ENCODE measurements around the gene MXRA8. TPM values are rescaled to one million over a fixed set of nuclear protein-coding genes. Genes with fewer than 3 reads are reported as not detected.
A peak's percentile ranks its signal among the peaks of the same experiment; 100 is the strongest.

MXRA8 gene
- total and polyA plus RNA-seq, 9 of the 15 experiments (the other 6 are each of a cell fraction or from before 2014, with no cell fraction given) = 0.66 to 11.3 (median 6.3) TPM

DNA sequence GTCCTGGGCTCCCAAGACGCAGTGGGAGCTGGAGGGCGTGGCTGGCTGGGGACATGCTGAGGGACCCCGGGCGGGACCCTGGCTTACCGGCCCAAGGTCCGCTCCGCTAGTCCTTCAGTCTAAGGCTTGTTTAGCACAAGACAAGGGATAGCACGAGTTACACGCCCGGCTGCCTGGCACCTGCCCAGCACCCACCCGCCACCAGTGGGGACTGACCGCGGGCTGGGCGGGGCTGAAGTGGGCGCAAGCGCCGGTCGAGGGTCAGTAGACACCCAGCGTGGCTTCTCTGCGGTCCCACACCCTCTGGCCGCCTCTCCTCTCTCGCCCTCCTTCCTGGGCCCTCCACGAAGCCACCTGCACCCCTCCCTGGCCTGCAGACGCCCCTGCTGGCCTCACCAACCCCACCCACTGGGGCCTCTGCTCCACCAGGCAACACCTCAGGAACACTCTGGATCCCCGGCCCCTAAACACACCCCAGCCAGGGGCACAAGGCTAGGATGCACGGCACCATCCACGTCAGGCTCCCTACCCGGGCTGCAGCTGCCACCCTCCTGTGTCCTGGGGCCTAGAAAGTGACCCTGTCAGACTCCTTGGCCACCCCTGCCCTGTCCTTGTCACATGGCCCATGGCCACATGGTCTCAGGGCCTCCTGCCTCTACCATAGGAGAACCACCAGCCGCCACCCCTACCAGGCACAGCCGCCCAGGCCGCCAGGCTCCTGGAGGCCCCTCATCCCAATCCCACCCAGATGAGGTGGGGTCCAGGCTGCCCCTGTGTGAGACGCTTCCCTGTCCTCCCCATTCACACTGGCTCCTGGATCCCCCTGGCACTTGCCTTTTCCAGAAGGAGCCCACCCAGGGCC, 21.2 kb downstream of the MXRA8 start:
- no peak overlapping the region for H3K4me3 ChIP-seq
- H4K20me1 ChIP-seq (replicated peaks; ENCODE audit: control insufficient read depth, insufficient read depth, low read length) = peaks cover 26% of the 10 kb centered on the region; the same call in 1 of the 2 replicates
- POLR2A ChIA-PET = interaction anchor here (0.6 to 1.7 kb wide), 8 partner anchors 9 to 277 kb away, joined by 3 to 7 read pairs (median 4); partner anchors contain the start of gene AURKAIP1
- H3K79me2 ChIP-seq (ENCODE audit: control insufficient read depth, insufficient read depth, low read length) = peaks cover 2% of the 10 kb centered on the region; the same call in 2 of the 3 replicates
- FAIRE-seq (no peak), ATAC-seq (no peak; the same call in 2 of the 3 replicates), DNase-seq (ENCODE audit: extremely low read depth in 1 of 4, low spot score in 3 of 4) (no peak)
- peaks cover 6% of the 10 kb centered on the region for H3K9me1 ChIP-seq (ENCODE audit: control insufficient read depth, insufficient read depth, low read length)
- in situ Hi-C loops (cut with MboI) = no loop called here
- peaks cover 76% of the 10 kb centered on the region; the same call in 2 of the 3 replicates for H3K36me3 ChIP-seq (ENCODE audit: control insufficient read depth, insufficient read depth, low read length)
- H3K27ac ChIP-seq (ENCODE audit: extremely low read depth, low read depth, low read length) = no peak overlapping the region
- H3K27me3 ChIP-seq (ENCODE audit: control insufficient read depth in 2 of 2, insufficient read depth in 2 of 2, low read length in 2 of 2) = no peaks in the 10 kb centered on the region
- BruUV-seq (replicated peaks) = no TSS peak
- H3K4me1 ChIP-seq (replicated peaks in 1 of 2; ENCODE audit: control insufficient read depth in 2 of 2, insufficient read depth in 2 of 2, low read length in 2 of 2) = peaks cover 0 to 85% of the 10 kb centered on the region in 2 experiments; a peak in 2 of 5 replicates
- no peak overlapping the region for H3K4me2 ChIP-seq (ENCODE audit: insufficient read depth, low read length)
- CTCF ChIA-PET (ENCODE audit: low intra/inter-chr PET ratio) = no interaction called here
- peak overlapping the region in 1 of 2 experiments; percentile 14; a peak in 1 of 4 replicates for H3K9ac ChIP-seq (ENCODE audit: insufficient read depth in 1 of 2, low read depth in 2 of 2, low read length in 2 of 2)
- H3K9me3 ChIP-seq (replicated peaks; ENCODE audit: control insufficient read depth, insufficient read depth, low read depth, low read length) = peaks cover 2% of the 10 kb centered on the region; the same call in 1 of the 2 replicates
- WGBS (ENCODE audit: insufficient coverage, low coverage, missing lambda C conversion rate) = 95% methylated on average over 28 of the region's 32 CpGs
- intact Hi-C loops (cut with micrococcal nuclease) = no loop called here
- no peak overlapping the region for H2AFZ ChIP-seq (ENCODE audit: low read depth, low read length)
- TF ChIP-seq ARNT (IDR thresholded peaks at IDR 0.05) = no peak
- 0 out of 2 replicates have a peak, but pooled peaks have one; percentile 26 for TF ChIP-seq RBM14 (IDR thresholded peaks at IDR 0.05; ENCODE audit: borderline replicate concordance, insufficient read depth, low read depth, low read length)
- TF ChIP-seq RBFOX2 (IDR thresholded peaks at IDR 0.05; ENCODE audit: low read depth, low read length) = 0 out of 2 replicates have a peak, but pooled peaks have one; percentile 42
- peak; percentile 40; the same call in 1 of the 2 replicates for TF ChIP-seq POLR2G (IDR thresholded peaks at IDR 0.05; ENCODE audit: low read depth, low read length)
- TF ChIP-seq, protein P1, sequence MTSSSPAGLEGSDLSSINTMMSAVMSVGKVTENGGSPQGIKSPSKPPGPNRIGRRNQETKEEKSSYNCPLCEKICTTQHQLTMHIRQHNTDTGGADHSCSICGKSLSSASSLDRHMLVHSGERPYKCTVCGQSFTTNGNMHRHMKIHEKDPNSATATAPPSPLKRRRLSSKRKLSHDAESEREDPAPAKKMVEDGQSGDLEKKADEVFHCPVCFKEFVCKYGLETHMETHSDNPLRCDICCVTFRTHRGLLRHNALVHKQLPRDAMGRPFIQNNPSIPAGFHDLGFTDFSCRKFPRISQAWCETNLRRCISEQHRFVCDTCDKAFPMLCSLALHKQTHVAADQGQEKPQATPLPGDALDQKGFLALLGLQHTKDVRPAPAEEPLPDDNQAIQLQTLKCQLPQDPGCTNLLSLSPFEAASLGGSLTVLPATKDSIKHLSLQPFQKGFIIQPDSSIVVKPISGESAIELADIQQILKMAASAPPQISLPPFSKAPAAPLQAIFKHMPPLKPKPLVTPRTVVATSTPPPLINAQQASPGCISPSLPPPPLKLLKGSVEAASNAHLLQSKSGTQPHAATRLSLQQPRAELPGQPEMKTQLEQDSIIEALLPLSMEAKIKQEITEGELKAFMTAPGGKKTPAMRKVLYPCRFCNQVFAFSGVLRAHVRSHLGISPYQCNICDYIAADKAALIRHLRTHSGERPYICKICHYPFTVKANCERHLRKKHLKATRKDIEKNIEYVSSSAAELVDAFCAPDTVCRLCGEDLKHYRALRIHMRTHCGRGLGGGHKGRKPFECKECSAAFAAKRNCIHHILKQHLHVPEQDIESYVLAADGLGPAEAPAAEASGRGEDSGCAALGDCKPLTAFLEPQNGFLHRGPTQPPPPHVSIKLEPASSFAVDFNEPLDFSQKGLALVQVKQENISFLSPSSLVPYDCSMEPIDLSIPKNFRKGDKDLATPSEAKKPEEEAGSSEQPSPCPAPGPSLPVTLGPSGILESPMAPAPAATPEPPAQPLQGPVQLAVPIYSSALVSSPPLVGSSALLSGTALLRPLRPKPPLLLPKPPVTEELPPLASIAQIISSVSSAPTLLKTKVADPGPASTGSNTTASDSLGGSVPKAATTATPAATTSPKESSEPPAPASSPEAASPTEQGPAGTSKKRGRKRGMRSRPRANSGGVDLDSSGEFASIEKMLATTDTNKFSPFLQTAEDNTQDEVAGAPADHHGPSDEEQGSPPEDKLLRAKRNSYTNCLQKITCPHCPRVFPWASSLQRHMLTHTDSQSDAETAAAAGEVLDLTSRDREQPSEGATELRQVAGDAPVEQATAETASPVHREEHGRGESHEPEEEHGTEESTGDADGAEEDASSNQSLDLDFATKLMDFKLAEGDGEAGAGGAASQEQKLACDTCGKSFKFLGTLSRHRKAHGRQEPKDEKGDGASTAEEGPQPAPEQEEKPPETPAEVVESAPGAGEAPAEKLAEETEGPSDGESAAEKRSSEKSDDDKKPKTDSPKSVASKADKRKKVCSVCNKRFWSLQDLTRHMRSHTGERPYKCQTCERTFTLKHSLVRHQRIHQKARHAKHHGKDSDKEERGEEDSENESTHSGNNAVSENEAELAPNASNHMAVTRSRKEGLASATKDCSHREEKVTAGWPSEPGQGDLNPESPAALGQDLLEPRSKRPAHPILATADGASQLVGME (CRISPR knock-in tag; IDR thresholded peaks at IDR 0.05) = no peak
- TF ChIP-seq ZNF184 (CRISPR knock-in tag; IDR thresholded peaks at IDR 0.05) = no peak
- TF ChIP-seq KDM1A (IDR thresholded peaks at IDR 0.05) = no peak
- TF ChIP-seq CBX5 (IDR thresholded peaks at IDR 0.05; ENCODE audit: borderline replicate concordance, low read depth) = no peak
- TF ChIP-seq, protein P2, sequence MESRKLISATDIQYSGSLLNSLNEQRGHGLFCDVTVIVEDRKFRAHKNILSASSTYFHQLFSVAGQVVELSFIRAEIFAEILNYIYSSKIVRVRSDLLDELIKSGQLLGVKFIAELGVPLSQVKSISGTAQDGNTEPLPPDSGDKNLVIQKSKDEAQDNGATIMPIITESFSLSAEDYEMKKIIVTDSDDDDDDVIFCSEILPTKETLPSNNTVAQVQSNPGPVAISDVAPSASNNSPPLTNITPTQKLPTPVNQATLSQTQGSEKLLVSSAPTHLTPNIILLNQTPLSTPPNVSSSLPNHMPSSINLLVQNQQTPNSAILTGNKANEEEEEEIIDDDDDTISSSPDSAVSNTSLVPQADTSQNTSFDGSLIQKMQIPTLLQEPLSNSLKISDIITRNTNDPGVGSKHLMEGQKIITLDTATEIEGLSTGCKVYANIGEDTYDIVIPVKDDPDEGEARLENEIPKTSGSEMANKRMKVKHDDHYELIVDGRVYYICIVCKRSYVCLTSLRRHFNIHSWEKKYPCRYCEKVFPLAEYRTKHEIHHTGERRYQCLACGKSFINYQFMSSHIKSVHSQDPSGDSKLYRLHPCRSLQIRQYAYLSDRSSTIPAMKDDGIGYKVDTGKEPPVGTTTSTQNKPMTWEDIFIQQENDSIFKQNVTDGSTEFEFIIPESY (CRISPR knock-in tag; IDR thresholded peaks at IDR 0.05) = peak; percentile 72
- TF ChIP-seq ZZZ3 (IDR thresholded peaks at IDR 0.05) = no peak
- TF ChIP-seq, protein P3, sequence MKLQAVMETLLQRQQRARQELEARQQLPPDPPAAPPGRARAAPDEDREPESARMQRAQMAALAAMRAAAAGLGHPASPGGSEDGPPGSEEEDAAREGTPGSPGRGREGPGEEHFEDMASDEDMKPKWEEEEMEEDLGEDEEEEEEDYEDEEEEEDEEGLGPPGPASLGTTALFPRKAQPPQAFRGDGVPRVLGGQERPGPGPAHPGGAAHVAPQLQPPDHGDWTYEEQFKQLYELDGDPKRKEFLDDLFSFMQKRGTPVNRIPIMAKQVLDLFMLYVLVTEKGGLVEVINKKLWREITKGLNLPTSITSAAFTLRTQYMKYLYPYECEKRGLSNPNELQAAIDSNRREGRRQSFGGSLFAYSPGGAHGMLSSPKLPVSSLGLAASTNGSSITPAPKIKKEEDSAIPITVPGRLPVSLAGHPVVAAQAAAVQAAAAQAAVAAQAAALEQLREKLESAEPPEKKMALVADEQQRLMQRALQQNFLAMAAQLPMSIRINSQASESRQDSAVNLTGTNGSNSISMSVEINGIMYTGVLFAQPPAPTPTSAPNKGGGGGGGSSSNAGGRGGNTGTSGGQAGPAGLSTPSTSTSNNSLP (IDR thresholded peaks at IDR 0.05; ENCODE audit: borderline replicate concordance, low read depth, low read length) = no peak
